ENCODE results near the gene PNKP.

Gene PNKP

DNA sequence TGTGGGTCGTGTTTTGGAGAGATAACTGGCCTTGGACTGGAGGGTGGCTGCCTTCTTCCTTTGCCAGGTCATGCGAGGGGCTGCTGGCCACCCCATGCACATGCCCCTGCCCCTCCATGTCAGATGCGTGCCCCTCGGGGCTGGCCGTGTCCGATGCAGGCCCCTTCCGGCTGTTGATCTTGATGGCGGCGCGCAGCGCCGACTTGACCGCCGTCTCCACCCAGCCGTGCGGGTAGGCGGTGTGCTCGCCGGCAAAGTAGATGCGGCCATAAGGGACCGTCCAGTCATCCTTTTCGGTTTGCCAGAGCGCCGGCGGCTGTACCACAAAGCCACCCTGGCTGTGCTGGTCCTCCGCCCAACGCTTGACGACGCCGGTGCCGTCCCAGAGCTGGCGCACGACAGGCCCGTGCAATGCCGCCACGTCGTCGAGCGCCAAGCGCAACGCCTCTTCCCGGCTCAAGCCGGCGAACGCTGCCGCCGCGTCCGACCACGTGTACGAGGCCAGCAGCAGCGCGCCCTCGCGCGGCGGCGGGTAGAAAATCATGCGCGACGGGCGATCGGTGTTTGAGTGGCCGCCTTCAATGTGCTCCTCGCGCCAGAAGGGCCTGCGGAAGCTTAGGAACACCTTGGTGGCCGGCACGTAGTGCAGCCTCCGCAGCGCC, 22.4 kb upstream of the PNKP start:
- no peak overlapping the region for H3K4me3 ChIP-seq (replicated peaks; ENCODE audit: low read depth, low read length)
- DNase-seq (ENCODE audit: extremely low read depth, low read depth), result no peak
- TF ChIP-seq, protein P1, sequence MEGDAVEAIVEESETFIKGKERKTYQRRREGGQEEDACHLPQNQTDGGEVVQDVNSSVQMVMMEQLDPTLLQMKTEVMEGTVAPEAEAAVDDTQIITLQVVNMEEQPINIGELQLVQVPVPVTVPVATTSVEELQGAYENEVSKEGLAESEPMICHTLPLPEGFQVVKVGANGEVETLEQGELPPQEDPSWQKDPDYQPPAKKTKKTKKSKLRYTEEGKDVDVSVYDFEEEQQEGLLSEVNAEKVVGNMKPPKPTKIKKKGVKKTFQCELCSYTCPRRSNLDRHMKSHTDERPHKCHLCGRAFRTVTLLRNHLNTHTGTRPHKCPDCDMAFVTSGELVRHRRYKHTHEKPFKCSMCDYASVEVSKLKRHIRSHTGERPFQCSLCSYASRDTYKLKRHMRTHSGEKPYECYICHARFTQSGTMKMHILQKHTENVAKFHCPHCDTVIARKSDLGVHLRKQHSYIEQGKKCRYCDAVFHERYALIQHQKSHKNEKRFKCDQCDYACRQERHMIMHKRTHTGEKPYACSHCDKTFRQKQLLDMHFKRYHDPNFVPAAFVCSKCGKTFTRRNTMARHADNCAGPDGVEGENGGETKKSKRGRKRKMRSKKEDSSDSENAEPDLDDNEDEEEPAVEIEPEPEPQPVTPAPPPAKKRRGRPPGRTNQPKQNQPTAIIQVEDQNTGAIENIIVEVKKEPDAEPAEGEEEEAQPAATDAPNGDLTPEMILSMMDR (IDR thresholded peaks at IDR 0.05; ENCODE audit: low read depth, low read length, missing control alignments), result peak; percentile 66

DNA sequence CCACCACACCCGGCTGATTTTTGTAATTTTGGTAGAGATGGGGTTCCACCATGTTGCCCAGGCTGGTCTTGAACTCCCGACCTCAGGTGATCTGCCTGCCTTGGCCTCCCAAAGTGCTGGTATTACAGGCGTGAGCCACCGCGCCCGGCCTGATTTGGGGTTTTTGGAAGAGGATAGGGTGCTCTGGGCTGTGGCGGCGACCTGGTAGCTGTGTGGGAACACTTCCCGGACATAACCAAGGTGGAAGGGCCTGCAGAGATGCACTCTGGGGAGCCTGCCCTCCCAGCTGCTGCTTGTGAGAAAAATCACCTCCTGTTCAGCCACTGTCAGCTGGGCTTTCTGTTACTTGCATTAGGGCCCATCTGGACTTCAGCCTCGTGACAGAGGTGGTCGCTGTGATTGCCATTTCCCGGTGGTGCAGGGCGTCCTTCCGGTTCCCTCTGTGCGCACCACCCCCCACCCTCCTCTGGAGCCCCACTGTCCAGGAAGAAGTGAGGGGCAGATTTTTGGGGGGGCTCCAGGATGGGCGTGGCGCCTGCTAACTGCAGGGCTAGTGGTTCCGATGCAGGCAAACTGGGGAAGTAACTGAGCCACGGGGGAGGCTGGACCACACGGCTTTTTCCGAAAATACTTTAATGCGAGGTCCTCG, 21.8 kb upstream of the PNKP start:
- no peak for DNase-seq (ENCODE audit: extremely low read depth, low read depth)
- TF ChIP-seq, protein P1 (IDR thresholded peaks at IDR 0.05; ENCODE audit: low read depth, low read length, missing control alignments), result no peak
- H3K4me3 ChIP-seq (replicated peaks; ENCODE audit: low read depth, low read length), result no peak overlapping the region

DNA sequence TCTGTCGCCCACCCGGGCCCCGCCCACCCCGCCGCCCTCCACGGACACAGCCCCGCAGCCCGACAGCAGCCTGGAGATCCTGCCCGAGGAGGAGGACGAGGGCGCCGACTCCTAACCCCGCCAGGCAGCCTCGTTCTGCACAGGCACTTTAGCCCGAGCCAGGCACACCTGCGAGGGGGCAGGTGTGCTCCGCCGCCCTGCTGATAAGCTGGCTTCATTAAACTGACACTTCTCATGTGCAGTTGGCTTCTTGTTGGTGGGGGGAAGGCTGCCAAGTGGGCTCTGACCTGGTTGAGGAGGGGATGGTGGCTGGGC, 21.1 kb upstream of the PNKP start:
- no peak overlapping the region for H3K4me3 ChIP-seq (replicated peaks; ENCODE audit: low read depth, low read length)
- TF ChIP-seq, protein P1 (IDR thresholded peaks at IDR 0.05; ENCODE audit: low read depth, low read length, missing control alignments), result no peak
- no peak for DNase-seq (ENCODE audit: extremely low read depth, low read depth)

DNA sequence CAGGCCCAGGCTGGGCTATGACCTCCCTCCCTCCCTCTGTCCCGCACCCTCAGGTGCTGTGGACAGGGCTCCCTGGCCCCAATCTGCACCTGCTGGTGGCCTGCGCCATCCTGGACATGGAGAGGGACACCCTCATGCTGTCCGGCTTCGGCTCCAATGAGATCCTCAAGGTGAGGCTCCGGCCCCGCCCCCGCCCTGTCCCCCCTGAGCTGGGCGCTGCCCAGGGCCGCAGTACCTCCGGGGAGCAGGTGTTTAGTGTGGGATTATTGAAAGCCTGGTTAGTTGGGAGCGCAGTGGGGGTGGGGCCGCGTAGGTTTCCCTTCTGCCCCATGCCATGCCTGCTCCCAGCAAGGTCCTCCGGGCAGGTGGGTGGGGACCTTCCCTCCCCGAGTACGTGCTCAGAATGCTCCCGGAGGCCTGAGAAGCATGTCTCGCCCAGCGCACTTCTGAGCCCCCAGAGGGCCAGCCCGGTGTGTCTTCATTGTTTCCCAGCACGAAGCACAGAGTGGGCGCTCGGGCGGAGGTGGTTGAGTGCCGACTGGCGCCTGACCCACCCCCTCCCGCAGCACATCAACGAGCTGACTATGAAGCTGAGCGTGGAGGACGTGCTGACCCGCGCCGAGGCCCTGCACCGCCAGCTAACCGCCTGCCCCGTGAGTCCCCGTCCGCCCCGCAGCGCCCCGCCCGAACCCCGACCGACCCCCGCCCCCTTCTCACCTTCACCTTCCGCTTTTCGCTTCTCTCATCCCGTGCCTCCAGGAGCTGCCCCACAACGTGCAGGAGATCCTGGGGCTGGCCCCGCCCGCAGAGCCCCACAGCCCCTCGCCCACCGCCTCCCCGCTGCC, 20.5 kb upstream of the PNKP start:
- H3K4me3 ChIP-seq (replicated peaks; ENCODE audit: low read depth, low read length), result no peak overlapping the region
- DNase-seq (ENCODE audit: extremely low read depth, low read depth), result no peak
- TF ChIP-seq, protein P1 (IDR thresholded peaks at IDR 0.05; ENCODE audit: low read depth, low read length, missing control alignments), result no peak

DNA sequence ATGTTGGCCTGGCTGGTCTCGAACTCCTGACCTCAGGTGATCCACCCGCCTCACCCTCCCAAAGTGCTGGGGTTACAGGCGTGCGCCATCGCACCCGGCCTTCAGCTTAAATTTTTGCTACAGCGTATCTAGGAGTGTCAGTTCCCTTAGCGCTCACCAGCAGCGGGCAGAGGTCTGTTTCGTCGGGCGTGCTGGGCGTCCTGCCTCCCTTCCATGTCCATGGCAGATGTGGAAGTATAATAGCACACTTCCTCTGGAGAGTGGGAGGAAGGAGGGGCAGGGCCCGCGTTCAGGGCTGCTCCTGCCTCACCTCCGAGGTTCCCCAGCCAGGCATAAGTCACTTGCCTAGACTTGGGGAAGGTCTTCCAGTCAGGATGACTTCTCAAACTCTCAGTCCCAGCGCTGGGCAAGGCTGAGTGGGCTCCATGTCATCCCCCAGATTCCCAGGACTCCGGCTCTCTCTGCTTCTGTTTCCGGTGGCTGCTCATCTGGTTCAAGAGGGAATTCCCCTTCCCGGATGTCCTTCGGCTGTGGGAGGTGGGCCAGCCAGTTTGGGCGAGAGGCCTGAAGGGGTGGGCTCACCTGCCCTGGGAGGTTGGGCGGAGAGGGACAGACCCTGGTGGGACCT, 19.8 kb upstream of the PNKP start:
- TF ChIP-seq, protein P1 (IDR thresholded peaks at IDR 0.05; ENCODE audit: low read depth, low read length, missing control alignments), result no peak
- no peak overlapping the region for H3K4me3 ChIP-seq (replicated peaks; ENCODE audit: low read depth, low read length)

DNA sequence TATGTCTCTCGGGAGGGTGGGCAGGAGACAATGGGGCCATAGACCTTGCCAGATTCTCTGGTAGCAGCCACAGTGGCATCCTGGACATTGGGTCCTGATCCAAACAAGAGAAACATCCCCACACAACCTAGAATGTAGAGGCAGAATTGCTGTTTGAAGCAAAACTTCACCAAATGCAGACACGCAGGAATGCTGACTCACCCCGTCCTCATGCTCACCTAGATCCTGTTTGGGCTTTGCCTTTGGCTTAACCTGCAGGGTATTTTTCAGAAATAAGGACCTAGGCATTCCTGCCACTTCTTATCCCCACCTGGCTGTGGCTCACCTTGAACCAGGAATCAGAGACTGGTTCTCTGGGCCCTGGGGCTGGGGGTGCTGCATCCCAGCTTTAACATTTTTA, 17.4 kb upstream of the PNKP start:
- no peak overlapping the region for H3K4me3 ChIP-seq (replicated peaks; ENCODE audit: low read depth, low read length)
- no peak for DNase-seq (ENCODE audit: extremely low read depth, low read depth)
- TF ChIP-seq, protein P1 (IDR thresholded peaks at IDR 0.05; ENCODE audit: low read depth, low read length, missing control alignments), result no peak

More for the DNA sequence above, 19.8 kb upstream of the PNKP start:
- no peak for DNase-seq (ENCODE audit: extremely low read depth, low read depth)
